Esophagus muscularis mucosa (tissue), 4 donors: ENCODE measurements around the gene RNU7-1. TPM values are rescaled to one million over a fixed set of nuclear protein-coding genes. Genes with fewer than 3 reads are reported as not detected.

ENCODE experiments used
- DNase-seq: peaks from one replicate; pipeline ENCODE4 v3.0.0-alpha.2; 2017; ENCODE audit errors: extremely low spot score
- H3K27ac ChIP-seq, 4 donors: fragments of 200-600 bp; sonication (generic); replicated peaks in 1 of 4; 1 replicate in 3 of 4; 2 replicates in 1 of 4; pipeline ENCODE4 v1.5.1; 2016 to 2019; ENCODE audit warnings: mild to moderate bottlenecking in 1 of 4
- H3K27me3 ChIP-seq, 4 donors: fragments of 200-600 bp; sonication (generic); one replicate each; pipeline versions ENCODE4 v1.5.1 to v1.6.0; 2016 to 2019
- H3K36me3 ChIP-seq, 4 donors: fragments of 200-600 bp; sonication (generic); one replicate each; pipeline ENCODE4 v1.5.1; 2016 to 2019
- H3K4me1 ChIP-seq, 4 donors: fragments of 200-600 bp; sonication (generic); one replicate each; pipeline ENCODE4 v1.5.1; 2016 to 2019
- H3K4me3 ChIP-seq, 4 donors: fragments of 200-600 bp; sonication (generic); 1 replicate in 2 of 4; 2 replicates in 2 of 4; pipeline ENCODE4 v1.5.1; 2016 to 2019; ENCODE audit warnings: mild to moderate bottlenecking in 4 of 4, moderate library complexity in 1 of 4
- H3K9me3 ChIP-seq, 4 donors: fragments of 200-600 bp; sonication (generic); 1 replicate in 3 of 4; 2 replicates in 1 of 4; pipeline ENCODE4 v1.5.1; 2016 to 2019
- EP300 ChIP-seq: sonication (generic); formaldehyde crosslinking; IDR thresholded peaks from one replicate; pipeline ENCODE4 v1.6.1; 2017; ENCODE audit warnings: antibody characterized with exemption
- POLR2A ChIP-seq: fragments of 450-650 bp; IDR thresholded peaks from one replicate; pipeline ENCODE4 v1.6.1; 2017; ENCODE audit warnings: antibody characterized with exemption, moderate library complexity, mild to moderate bottlenecking, low read depth
- POLR2AphosphoS5 ChIP-seq, 2 donors: sonication (generic); formaldehyde crosslinking; IDR thresholded peaks; one replicate each; pipeline ENCODE4 v1.6.1; 2017; ENCODE audit warnings: antibody characterized with exemption in 2 of 2
- WGBS: methylation state at CpG from one replicate; pipeline ENCODE4 v1.1.5; 2018; 5-methylcytosine and 5-hydroxymethylcytosine counted together
- intact Hi-C: fragments of 100-400 bp; cut with DNase I; formaldehyde crosslinking; loops from one replicate; pipeline ENCODE4 v1.15.1; 2023
- total RNA-seq, 4 donors: library from RNA; depleted of rRNA; stranded (reverse); fragments of >200 nt; gene quantifications; one replicate each; pipeline versions ENCODE4 v1.1.0 to v1.2.1, GENCODE V29; 2016
- TF ChIP-seq, protein P1 (sequence below), 3 experiments: fragments of 200-600 bp in 2 of 3; fragments of 450-650 bp in 1 of 3; sonication (generic) in 2 of 3; IDR thresholded peaks; one replicate each; pipeline ENCODE4 v1.5.1; 2017 to 2019; ENCODE audit warnings: antibody characterized with exemption in 3 of 3, mild to moderate bottlenecking in 2 of 3, moderate library complexity in 1 of 3

RNU7-1 gene
- total RNA-seq, 4 donors from 2014 or later, result not detected

DNA sequence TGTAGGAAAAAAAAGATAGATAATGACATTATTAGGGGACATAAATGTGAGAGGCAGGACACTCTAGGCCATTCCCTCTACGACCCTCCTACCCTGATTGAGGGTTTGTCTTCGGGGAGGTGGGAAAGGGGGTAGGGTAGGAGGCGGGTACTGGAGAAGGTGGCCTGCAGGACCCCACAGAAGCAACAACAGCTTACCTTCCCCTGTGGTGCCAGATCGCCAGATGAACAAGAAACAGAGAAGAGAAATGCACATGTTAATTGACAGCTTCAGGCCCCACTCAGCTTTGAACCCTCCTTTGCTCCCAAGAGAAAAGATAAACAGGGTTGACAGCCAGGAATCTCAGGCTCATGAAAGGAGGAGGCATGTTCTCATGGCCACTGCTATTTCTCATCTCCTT is 22.1 kb downstream of the RNU7-1 start:
- intact Hi-C loops, result loop anchor here (1.0 to 5.0 kb wide), 2 partner anchors 41 to 93 kb away; partner anchors contain the start of gene SPSB2
- Histone ChIP-seq H3K4me1 (peaks cover 43 to 67% (median 58%) of the 10 kb centered on the region in 4 donors), H3K4me3 (no peak overlapping the region), H3K27ac (peak overlapping the region; percentile 70 to 84 (median 75)), H3K36me3 (peaks cover 36 to 46% (median 40%) of the 10 kb centered on the region in 4 donors), H3K27me3 (no peaks in the 10 kb centered on the region), H3K9me3 (no peaks in the 10 kb centered on the region)
- 85% methylated on average over 4 of the region's 4 CpGs for WGBS
- no peak for DNase-seq
- TF ChIP-seq POLR2AphosphoS5 (IDR thresholded peaks at IDR 0.05), result no peak
- TF ChIP-seq EP300, result no peak
- TF ChIP-seq, protein P1, sequence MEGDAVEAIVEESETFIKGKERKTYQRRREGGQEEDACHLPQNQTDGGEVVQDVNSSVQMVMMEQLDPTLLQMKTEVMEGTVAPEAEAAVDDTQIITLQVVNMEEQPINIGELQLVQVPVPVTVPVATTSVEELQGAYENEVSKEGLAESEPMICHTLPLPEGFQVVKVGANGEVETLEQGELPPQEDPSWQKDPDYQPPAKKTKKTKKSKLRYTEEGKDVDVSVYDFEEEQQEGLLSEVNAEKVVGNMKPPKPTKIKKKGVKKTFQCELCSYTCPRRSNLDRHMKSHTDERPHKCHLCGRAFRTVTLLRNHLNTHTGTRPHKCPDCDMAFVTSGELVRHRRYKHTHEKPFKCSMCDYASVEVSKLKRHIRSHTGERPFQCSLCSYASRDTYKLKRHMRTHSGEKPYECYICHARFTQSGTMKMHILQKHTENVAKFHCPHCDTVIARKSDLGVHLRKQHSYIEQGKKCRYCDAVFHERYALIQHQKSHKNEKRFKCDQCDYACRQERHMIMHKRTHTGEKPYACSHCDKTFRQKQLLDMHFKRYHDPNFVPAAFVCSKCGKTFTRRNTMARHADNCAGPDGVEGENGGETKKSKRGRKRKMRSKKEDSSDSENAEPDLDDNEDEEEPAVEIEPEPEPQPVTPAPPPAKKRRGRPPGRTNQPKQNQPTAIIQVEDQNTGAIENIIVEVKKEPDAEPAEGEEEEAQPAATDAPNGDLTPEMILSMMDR (IDR thresholded peaks at IDR 0.05), result no peak
- no peak for TF ChIP-seq POLR2A

DNA sequence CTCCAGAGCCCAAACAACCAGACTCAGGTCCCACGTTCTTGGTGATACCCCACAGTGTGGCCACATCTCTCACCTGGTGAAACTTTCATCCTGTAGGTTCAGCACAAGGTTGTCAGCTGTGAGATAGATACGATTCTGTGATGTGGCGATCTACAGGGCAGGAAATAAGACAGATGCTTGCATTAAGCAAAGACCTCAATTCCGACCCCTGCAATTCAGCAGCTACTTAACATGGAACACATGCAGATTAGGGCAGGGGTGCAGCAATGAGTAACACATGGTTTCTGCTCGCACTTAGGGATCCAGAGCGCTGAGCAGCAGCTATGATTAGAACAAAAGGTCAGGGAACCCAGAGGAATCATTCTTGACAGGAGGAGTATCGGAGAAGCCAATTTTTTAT is 22.7 kb downstream of the RNU7-1 start:
- intact Hi-C loops, result loop anchor here (5.0 kb wide), 1 partner anchor 94 kb away; the partner anchor contains the start of gene SPSB2
- H3K36me3 ChIP-seq, result peaks cover 36 to 46% (median 40%) of the 10 kb centered on the region in 4 donors
- 76% methylated on average over 7 of the region's 7 CpGs for WGBS

DNA sequence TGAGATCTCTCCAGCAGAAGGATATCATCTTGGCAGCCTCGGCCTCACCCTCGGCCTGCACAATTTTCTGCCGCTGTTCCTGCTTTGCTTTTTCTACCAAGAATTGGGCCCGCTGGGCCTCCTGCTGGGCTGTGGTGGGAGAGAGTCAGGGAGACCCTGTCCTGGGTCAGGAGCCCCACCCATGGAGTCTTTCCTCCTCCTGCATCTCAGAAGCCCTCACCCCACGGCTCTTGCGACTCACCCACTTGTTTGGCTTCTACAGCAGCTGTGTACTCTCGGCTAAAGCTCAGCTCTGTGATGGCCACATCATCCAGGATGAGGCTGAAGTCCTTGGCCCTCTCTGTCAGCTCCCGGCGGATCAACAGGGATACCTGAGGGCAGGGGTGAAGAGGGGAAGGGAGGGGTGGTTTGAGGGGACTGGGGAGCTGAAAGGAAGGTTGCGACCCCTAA is 24.1 kb downstream of the RNU7-1 start:
- peaks cover 34 to 61% (median 53%) of the 10 kb centered on the region in 4 donors for H3K4me1 ChIP-seq
- intact Hi-C loops, result loop anchor here (5.0 kb wide), 1 partner anchor 95 kb away; the partner anchor contains the start of gene SPSB2
- TF ChIP-seq EP300 (no peak), POLR2A (no peak), POLR2AphosphoS5 (IDR thresholded peaks at IDR 0.05) (no peak)
- TF ChIP-seq, protein P1 (IDR thresholded peaks at IDR 0.05), result no peak

More for the DNA sequence above, 22.7 kb downstream of the RNU7-1 start:
- TF ChIP-seq EP300 (no peak), POLR2AphosphoS5 (IDR thresholded peaks at IDR 0.05) (no peak), POLR2A (no peak)
- TF ChIP-seq, protein P1 (IDR thresholded peaks at IDR 0.05), result no peak
- peaks cover 38 to 65% (median 54%) of the 10 kb centered on the region in 4 donors for H3K4me1 ChIP-seq
- no peaks in the 10 kb centered on the region for H3K9me3 ChIP-seq
- H3K27me3 ChIP-seq, result no peaks in the 10 kb centered on the region
- no peak overlapping the region for H3K4me3 ChIP-seq
- no peak overlapping the region for H3K27ac ChIP-seq
- no peak for DNase-seq

DNA sequence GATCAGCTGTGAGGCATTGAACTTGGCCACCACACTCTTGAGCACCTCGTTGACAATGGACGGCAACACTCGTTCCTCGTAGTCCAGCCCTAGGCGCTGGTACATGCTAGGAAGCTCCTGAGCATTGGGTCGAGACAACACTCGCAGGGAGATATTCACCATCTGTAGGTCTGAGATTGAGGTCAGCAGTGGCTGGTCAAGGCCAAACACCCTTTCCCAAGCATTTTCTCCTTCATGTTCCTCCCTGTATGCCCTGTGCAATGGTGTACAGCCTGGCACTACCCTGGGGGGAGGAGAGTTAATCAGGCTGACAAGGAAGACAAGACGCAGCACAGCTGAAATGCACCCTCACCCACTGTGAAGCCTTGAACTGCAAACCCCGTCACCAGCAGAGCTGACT is 24.8 kb downstream of the RNU7-1 start:
- H3K36me3 ChIP-seq, result peaks cover 36 to 46% (median 42%) of the 10 kb centered on the region in 4 donors
- H3K4me1 ChIP-seq, result peaks cover 34 to 57% (median 49%) of the 10 kb centered on the region in 4 donors
- WGBS, result 88% methylated on average over 9 of the region's 9 CpGs
- H3K9me3 ChIP-seq, result no peaks in the 10 kb centered on the region
- H3K27ac ChIP-seq, result no peak overlapping the region
- no peaks in the 10 kb centered on the region for H3K27me3 ChIP-seq
- DNase-seq, result no peak
- intact Hi-C loops, result loop anchor here (5.0 kb wide), 1 partner anchor 96 kb away; the partner anchor contains the start of gene SPSB2
- no peak for TF ChIP-seq POLR2A
- no peak for TF ChIP-seq EP300
- TF ChIP-seq POLR2AphosphoS5 (IDR thresholded peaks at IDR 0.05), result no peak
- TF ChIP-seq, protein P1 (IDR thresholded peaks at IDR 0.05), result no peak
- peak overlapping the region in 1 of 4 donors; percentile 82 for H3K4me3 ChIP-seq

More for the DNA sequence above, 24.1 kb downstream of the RNU7-1 start:
- no peak for DNase-seq
- Histone ChIP-seq H3K4me3 (no peak overlapping the region), H3K27me3 (no peaks in the 10 kb centered on the region), H3K36me3 (peaks cover 36 to 46% (median 40%) of the 10 kb centered on the region in 4 donors), H3K9me3 (no peaks in the 10 kb centered on the region), H3K27ac (no peak overlapping the region)
- WGBS, result 72% methylated on average over 10 of the region's 10 CpGs
